ENCODE data around the gene UGT3A2. TPM values are rescaled to one million over a fixed set of nuclear protein-coding genes. Genes with fewer than 3 reads are reported as not detected.

The UGT3A2 gene
- total and polyA plus RNA-seq, 2 experiments from 2014 or later = 17.2 to 27.0 TPM

DNA sequence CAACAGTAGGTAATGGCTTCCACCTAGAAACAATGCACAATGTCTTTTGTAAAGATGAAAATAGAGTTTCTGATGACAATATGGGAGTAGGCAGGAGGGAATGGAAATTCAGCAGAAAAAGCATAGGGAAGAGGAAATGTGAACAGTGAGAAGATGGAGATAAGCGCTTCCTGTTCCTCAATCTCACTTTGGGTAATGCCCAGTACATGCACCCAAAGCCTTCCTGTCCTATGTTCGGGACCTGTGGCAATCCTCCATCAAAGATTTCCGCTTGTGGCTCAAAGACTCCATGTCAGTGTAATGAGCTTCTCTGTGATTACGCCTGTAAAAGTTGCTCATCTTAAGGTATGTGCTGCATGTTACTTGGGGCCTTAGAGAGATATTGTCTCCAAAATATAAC is 78.2 kb downstream of the UGT3A2 start:
- Histone ChIP-seq H3K27ac (ENCODE audit: low read depth) (no peak overlapping the region), H3K4me2 (no peak overlapping the region), H4K20me1 (replicated peaks; ENCODE audit: insufficient read depth) (no peaks in the 10 kb centered on the region), H3K4me1 (ENCODE audit: insufficient read depth) (peaks cover 7% of the 10 kb centered on the region; the same call in 1 of the 2 replicates), H2AFZ (no peak overlapping the region), H3F3A (replicated peaks; ENCODE audit: low read depth) (no peaks in the 10 kb centered on the region), H3K27me3 (ENCODE audit: insufficient read depth) (peaks cover 26% of the 10 kb centered on the region), H3K4me3 (no peak overlapping the region), H3K79me2 (replicated peaks; ENCODE audit: insufficient read depth) (no peaks in the 10 kb centered on the region), H3K9me2 (ENCODE audit: insufficient read depth) (no peaks in the 10 kb centered on the region), H3K36me3 (ENCODE audit: insufficient read depth) (no peaks in the 10 kb centered on the region)
- H3K36me3 Mint-ChIP-seq (ENCODE audit: low read depth) = no peaks in the 10 kb centered on the region
- no peak overlapping the region for H3K4me3 Mint-ChIP-seq
- peaks cover 9% of the 10 kb centered on the region for H3K4me1 Mint-ChIP-seq
- TF ChIP-seq ZNF331 (CRISPR knock-in tag; IDR thresholded peaks at IDR 0.05; ENCODE audit: low read depth) (no peak), EZH2phosphoT487 (IDR thresholded peaks at IDR 0.05; ENCODE audit: unreplicated experiment) (no peak), JUNB (IDR thresholded peaks at IDR 0.05; ENCODE audit: unreplicated experiment) (no peak), NANOG (IDR thresholded peaks at IDR 0.05; ENCODE audit: borderline replicate concordance) (no peak), ZNF114 (CRISPR knock-in tag; IDR thresholded peaks at IDR 0.05) (no peak), STAT1 (IDR thresholded peaks at IDR 0.05; ENCODE audit: unreplicated experiment) (no peak), POLR2AphosphoS5 (IDR thresholded peaks at IDR 0.05; ENCODE audit: low read depth) (no peak), CREB1 (CRISPR knock-in tag; IDR thresholded peaks at IDR 0.05; ENCODE audit: low read depth) (no peak), EZH2 (IDR thresholded peaks at IDR 0.05; ENCODE audit: low read depth, unreplicated experiment) (no peak)
- TF ChIP-seq, protein P1, sequence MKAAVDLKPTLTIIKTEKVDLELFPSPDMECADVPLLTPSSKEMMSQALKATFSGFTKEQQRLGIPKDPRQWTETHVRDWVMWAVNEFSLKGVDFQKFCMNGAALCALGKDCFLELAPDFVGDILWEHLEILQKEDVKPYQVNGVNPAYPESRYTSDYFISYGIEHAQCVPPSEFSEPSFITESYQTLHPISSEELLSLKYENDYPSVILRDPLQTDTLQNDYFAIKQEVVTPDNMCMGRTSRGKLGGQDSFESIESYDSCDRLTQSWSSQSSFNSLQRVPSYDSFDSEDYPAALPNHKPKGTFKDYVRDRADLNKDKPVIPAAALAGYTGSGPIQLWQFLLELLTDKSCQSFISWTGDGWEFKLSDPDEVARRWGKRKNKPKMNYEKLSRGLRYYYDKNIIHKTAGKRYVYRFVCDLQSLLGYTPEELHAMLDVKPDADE (IDR thresholded peaks at IDR 0.05) = no peak
- TF ChIP-seq, protein P2, sequence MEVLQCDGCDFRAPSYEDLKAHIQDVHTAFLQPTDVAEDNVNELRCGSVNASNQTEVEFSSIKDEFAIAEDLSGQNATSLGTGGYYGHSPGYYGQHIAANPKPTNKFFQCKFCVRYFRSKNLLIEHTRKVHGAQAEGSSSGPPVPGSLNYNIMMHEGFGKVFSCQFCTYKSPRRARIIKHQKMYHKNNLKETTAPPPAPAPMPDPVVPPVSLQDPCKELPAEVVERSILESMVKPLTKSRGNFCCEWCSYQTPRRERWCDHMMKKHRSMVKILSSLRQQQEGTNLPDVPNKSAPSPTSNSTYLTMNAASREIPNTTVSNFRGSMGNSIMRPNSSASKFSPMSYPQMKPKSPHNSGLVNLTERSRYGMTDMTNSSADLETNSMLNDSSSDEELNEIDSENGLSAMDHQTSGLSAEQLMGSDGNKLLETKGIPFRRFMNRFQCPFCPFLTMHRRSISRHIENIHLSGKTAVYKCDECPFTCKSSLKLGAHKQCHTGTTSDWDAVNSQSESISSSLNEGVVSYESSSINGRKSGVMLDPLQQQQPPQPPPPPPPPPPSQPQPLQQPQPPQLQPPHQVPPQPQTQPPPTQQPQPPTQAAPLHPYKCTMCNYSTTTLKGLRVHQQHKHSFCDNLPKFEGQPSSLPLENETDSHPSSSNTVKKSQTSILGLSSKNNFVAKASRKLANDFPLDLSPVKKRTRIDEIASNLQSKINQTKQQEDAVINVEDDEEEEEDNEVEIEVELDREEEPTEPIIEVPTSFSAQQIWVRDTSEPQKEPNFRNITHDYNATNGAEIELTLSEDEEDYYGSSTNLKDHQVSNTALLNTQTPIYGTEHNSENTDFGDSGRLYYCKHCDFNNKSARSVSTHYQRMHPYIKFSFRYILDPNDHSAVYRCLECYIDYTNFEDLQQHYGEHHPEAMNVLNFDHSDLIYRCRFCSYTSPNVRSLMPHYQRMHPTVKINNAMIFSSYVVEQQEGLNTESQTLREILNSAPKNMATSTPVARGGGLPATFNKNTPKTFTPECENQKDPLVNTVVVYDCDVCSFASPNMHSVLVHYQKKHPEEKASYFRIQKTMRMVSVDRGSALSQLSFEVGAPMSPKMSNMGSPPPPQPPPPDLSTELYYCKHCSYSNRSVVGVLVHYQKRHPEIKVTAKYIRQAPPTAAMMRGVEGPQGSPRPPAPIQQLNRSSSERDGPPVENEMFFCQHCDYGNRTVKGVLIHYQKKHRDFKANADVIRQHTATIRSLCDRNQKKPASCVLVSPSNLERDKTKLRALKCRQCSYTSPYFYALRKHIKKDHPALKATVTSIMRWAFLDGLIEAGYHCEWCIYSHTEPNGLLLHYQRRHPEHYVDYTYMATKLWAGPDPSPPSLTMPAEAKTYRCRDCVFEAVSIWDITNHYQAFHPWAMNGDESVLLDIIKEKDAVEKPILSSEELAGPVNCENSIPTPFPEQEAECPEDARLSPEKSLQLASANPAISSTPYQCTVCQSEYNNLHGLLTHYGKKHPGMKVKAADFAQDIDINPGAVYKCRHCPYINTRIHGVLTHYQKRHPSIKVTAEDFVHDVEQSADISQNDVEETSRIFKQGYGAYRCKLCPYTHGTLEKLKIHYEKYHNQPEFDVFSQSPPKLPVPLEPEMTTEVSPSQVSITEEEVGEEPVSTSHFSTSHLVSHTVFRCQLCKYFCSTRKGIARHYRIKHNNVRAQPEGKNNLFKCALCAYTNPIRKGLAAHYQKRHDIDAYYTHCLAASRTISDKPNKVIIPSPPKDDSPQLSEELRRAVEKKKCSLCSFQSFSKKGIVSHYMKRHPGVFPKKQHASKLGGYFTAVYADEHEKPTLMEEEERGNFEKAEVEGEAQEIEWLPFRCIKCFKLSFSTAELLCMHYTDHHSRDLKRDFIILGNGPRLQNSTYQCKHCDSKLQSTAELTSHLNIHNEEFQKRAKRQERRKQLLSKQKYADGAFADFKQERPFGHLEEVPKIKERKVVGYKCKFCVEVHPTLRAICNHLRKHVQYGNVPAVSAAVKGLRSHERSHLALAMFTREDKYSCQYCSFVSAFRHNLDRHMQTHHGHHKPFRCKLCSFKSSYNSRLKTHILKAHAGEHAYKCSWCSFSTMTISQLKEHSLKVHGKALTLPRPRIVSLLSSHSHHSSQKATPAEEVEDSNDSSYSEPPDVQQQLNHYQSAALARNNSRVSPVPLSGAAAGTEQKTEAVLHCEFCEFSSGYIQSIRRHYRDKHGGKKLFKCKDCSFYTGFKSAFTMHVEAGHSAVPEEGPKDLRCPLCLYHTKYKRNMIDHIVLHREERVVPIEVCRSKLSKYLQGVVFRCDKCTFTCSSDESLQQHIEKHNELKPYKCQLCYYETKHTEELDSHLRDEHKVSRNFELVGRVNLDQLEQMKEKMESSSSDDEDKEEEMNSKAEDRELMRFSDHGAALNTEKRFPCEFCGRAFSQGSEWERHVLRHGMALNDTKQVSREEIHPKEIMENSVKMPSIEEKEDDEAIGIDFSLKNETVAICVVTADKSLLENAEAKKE (CRISPR knock-in tag; IDR thresholded peaks at IDR 0.05) = no peak
- TF ChIP-seq, protein P3, sequence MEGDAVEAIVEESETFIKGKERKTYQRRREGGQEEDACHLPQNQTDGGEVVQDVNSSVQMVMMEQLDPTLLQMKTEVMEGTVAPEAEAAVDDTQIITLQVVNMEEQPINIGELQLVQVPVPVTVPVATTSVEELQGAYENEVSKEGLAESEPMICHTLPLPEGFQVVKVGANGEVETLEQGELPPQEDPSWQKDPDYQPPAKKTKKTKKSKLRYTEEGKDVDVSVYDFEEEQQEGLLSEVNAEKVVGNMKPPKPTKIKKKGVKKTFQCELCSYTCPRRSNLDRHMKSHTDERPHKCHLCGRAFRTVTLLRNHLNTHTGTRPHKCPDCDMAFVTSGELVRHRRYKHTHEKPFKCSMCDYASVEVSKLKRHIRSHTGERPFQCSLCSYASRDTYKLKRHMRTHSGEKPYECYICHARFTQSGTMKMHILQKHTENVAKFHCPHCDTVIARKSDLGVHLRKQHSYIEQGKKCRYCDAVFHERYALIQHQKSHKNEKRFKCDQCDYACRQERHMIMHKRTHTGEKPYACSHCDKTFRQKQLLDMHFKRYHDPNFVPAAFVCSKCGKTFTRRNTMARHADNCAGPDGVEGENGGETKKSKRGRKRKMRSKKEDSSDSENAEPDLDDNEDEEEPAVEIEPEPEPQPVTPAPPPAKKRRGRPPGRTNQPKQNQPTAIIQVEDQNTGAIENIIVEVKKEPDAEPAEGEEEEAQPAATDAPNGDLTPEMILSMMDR (conservative IDR thresholded peaks at IDR 0.05; ENCODE audit: low read depth in 2 of 2) = no peak
- TF ChIP-seq, protein P4, sequence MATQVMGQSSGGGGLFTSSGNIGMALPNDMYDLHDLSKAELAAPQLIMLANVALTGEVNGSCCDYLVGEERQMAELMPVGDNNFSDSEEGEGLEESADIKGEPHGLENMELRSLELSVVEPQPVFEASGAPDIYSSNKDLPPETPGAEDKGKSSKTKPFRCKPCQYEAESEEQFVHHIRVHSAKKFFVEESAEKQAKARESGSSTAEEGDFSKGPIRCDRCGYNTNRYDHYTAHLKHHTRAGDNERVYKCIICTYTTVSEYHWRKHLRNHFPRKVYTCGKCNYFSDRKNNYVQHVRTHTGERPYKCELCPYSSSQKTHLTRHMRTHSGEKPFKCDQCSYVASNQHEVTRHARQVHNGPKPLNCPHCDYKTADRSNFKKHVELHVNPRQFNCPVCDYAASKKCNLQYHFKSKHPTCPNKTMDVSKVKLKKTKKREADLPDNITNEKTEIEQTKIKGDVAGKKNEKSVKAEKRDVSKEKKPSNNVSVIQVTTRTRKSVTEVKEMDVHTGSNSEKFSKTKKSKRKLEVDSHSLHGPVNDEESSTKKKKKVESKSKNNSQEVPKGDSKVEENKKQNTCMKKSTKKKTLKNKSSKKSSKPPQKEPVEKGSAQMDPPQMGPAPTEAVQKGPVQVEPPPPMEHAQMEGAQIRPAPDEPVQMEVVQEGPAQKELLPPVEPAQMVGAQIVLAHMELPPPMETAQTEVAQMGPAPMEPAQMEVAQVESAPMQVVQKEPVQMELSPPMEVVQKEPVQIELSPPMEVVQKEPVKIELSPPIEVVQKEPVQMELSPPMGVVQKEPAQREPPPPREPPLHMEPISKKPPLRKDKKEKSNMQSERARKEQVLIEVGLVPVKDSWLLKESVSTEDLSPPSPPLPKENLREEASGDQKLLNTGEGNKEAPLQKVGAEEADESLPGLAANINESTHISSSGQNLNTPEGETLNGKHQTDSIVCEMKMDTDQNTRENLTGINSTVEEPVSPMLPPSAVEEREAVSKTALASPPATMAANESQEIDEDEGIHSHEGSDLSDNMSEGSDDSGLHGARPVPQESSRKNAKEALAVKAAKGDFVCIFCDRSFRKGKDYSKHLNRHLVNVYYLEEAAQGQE (IDR thresholded peaks at IDR 0.05; ENCODE audit: unreplicated experiment) = no peak
- peaks cover 3% of the 10 kb centered on the region for H3K9me3 Mint-ChIP-seq
- no peak for DNase-seq (ENCODE audit: low spot score)
- H3K27ac Mint-ChIP-seq = no peak overlapping the region
- H3K27me3 Mint-ChIP-seq (ENCODE audit: insufficient read depth, low read depth, poor library complexity) = peaks cover 10% of the 10 kb centered on the region
- no peak for ATAC-seq
